DND-41 (cell line): ENCODE measurements around the gene HHIP.

Source experiments
- CTCF ChIP-seq: IDR thresholded peaks from 2 replicates; pipeline ENCODE4 v1.5.1; 2012; ENCODE audit warnings: borderline replicate concordance, low read length, moderate library complexity, mild to moderate bottlenecking; ENCODE audit not compliant: poor library complexity, severe bottlenecking; ENCODE audit errors: extremely low read depth
- EZH2 ChIP-seq: IDR thresholded peaks from 3 replicates; pipeline ENCODE4 v1.6.1; 2012; ENCODE audit warnings: borderline replicate concordance, low read depth, mild to moderate bottlenecking, moderate library complexity, low read length, inconsistent platforms; ENCODE audit not compliant: severe bottlenecking

- TF ChIP-seq CTCF (no peak), EZH2 (no peak)
These were observed 41.0 kb downstream of the HHIP start for GRCh38 chr4:144686921-144687320.
